Measurements from ENCODE around the gene FOXO3B.
"Not testable (repeated sequence)": the region's sequence is repeated elsewhere in the genome, so short reads cannot be mapped to it uniquely, and the experiment has no call there.

FOXO3B gene

DNA sequence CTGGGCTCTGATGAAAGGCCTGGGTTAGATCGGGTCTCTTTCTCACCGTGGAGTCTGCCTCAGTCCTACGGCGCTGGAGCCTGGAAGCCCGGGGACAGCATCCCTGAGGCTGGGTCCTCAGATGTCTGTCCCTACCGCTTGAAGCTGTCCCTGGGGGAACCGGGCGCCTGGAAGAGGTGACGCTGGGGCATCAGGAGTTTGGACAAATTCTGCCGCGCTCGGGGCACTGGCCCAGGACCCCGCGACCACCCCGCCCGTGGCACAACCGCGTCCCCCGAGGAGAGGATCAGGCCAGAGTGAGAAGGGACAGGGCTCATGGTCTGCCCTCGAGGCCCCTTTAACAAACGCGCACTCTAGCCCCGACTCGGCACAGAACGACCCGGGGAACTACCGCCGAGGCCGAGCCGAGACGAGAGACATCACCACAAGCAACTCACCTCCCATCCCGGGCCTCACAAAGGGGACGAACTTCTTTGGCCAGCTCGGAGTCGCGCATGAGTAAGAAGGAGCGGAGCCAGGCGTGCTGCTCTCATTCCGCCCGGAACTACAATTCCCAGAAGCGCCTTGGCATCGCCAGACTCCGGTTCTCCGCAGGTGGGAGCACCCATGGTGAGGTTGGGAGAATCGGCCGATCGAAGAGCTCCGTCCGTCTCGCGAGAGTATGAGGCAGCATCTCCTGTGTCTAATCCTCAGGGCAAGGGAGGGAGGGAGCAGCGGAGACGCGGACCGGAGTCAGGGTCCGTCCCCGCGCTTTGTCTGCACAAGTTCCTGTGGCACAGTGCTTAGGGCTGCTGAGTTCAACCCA is at the start of gene FOXO3B:
Gene FOXO3B, minus strand, starts transcription at position 548 of the 805 bp plus-strand sequence. CDS start 663 bp downstream, outside the sequence.
- peak; percentile 81 for DNase-seq (ENCODE audit: low read depth)
- peak within 1 kb of the TSS; percentile 51 for H3K4me3 ChIP-seq (ENCODE audit: low read depth, low read length)

DNA sequence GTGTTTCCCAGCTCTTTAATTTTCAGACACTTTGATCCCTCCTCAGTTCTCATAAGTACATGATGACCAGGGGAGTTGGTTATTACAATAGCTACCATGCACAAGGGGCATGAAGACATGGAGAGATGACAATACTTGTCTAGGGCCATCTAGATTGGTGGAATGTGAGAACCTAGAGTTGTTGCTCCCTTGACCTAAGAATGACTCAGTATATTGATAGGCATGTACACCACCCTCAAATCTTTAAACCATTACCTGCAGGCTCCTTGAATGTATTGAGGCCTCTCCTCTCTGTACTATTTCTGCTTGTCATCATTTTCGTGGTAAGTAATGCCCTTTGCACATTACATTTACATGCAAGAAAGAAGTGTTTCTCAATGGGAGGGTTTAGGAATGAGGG is 41.4 kb upstream of the FOXO3B start:
- not testable (repeated sequence) for H3K4me3 ChIP-seq (ENCODE audit: low read depth, low read length); DNase-seq (ENCODE audit: low read depth)

GRCh38 chr17:18722612-18723011 is 40.5 kb upstream of the FOXO3B start:
- H3K4me3 ChIP-seq (ENCODE audit: low read depth, low read length); DNase-seq (ENCODE audit: low read depth): not testable (repeated sequence)

- DNase-seq (ENCODE audit: low read depth); H3K4me3 ChIP-seq (ENCODE audit: low read depth, low read length): not testable (repeated sequence)
These were observed 39.8 kb upstream of the FOXO3B start for GRCh38 chr17:18721775-18722547.

- not testable (repeated sequence) for DNase-seq (ENCODE audit: low read depth); H3K4me3 ChIP-seq (ENCODE audit: low read depth, low read length)
These were observed 37.5 kb upstream of the FOXO3B start for GRCh38 chr17:18719428-18720110.

DNA sequence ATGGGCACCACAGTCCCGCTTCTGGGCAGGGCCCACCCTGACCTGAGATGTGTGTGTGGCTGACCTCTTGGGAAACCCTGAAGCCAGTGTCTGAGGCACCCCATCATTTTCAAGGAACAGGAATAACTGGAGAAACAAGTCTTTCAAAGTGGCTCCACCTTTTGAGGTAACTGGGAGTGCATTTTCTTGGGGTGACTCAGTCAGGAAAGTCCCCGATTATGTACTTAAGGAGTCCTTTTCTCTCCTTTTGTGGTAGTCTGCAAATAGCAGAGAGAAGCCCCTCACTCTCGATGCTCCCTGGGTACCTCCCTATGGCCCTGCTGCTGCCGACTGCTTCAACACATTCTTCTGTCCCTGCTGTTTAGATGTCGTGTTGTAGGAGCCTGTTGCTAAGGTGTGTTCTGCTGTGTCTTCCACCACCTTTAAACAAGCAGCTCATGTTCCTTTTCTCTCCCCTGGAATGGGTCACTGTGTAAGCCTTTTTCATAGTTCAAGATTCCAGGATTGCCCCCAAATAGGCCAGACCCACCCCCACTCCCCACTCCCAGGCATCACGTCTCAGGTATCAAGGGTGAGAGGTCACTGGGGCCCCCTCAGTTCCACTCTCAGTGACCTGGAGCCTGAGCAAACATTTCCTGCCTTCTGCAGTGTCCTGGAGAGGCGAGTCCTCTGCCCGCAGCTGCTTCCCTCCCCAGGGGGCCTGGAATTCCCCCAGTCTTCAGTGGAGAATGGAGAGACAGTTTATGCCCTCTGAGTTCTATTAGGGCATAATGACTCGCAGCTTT is 36.7 kb upstream of the FOXO3B start:
- not testable (repeated sequence) for H3K4me3 ChIP-seq (ENCODE audit: low read depth, low read length); DNase-seq (ENCODE audit: low read depth)

DNA sequence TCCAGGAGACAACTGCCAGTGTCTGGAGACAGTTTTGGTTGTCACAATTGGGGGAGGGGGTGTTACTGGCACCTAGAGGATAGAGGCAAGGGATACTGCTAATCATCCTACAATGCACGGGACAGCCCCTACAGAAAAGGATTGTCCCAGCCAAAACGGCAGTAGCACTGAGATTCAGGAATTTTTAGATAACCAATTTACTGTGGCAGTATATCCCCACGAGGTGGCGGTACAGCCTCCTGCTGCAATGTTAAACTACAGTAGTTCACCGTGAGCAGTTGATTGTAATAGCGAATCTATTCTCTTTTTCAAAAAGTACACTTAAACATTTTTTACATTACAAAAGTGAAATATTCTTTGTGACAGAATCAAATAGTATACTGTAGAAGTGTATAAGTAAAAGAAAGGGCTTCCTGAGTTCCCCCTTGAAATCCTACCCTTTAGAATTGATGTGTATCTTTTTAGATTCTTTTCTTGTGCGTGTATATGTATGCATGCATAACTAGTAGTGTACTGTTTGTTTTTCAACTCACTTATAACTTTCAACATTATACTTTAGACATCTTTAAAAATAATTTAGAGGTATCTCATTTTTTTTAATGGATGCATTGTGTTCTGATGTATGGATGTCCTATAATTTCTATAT is 30.4 kb upstream of the FOXO3B start:
- not testable (repeated sequence) for DNase-seq (ENCODE audit: low read depth); H3K4me3 ChIP-seq (ENCODE audit: low read depth, low read length)

GRCh38 chr17:18708215-18708614 is 26.1 kb upstream of the FOXO3B start:
- not testable (repeated sequence) for DNase-seq (ENCODE audit: low read depth); H3K4me3 ChIP-seq (ENCODE audit: low read depth, low read length)

- H3K4me3 ChIP-seq (ENCODE audit: low read depth, low read length); DNase-seq (ENCODE audit: low read depth): not testable (repeated sequence)
These were observed 23.8 kb upstream of the FOXO3B start for GRCh38 chr17:18705955-18706354.

GRCh38 chr17:18698473-18699103 is 16.5 kb upstream of the FOXO3B start:
- DNase-seq (ENCODE audit: low read depth) = not testable (repeated sequence)
- peak overlapping the region; percentile 52 for H3K4me3 ChIP-seq (ENCODE audit: low read depth, low read length)

DNA sequence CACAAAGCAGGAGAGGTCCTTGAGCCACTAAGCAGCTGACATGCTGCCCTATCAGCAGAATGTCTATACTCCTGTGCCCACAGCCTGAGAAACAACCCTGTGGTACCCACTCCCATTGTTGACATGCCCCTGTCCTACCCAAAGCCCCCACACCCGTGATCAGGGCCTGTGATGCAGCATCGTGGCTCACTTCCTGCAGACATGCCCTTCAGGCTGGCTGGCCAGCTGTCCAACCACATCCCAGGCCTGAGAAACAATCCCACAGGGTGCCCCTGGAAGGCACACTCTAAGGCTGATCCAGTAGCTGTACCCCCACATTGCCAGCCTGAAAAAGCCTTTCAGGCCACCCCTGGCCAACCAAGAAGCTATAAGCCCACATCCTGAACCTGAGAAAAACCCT is 13.0 kb upstream of the FOXO3B start:
- not testable (repeated sequence) for H3K4me3 ChIP-seq (ENCODE audit: low read depth, low read length); DNase-seq (ENCODE audit: low read depth)

GRCh38 chr17:18682668-18683067 is 554 bp upstream of the FOXO3B start:
- not testable (repeated sequence) for DNase-seq (ENCODE audit: low read depth)
- H3K4me3 ChIP-seq (ENCODE audit: low read depth, low read length) = peak overlapping the region; percentile 51

GRCh38 chr17:18677381-18677780 is 4.7 kb downstream of the FOXO3B start:
- not testable (repeated sequence) for H3K4me3 ChIP-seq (ENCODE audit: low read depth, low read length); DNase-seq (ENCODE audit: low read depth)

DNA sequence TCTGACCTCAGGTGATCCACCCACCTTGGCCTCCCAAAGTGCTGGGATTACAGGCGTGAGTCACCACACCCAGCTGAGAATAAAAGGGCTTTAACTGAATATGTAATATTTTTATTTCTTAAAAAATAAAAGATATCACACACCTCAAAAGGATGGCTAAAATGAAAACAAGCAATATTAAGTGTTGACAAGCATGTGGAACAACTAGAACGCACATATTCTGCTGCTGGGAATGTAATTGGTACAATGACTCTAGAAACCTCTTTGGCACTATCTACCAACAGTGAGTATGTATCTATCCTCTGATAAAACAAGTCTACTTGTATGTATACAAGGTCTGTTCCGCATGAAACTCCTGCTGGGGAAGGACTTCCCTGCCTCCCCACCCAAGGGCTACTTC is 5.2 kb downstream of the FOXO3B start:
- H3K4me3 ChIP-seq (ENCODE audit: low read depth, low read length); DNase-seq (ENCODE audit: low read depth): not testable (repeated sequence)

DNA sequence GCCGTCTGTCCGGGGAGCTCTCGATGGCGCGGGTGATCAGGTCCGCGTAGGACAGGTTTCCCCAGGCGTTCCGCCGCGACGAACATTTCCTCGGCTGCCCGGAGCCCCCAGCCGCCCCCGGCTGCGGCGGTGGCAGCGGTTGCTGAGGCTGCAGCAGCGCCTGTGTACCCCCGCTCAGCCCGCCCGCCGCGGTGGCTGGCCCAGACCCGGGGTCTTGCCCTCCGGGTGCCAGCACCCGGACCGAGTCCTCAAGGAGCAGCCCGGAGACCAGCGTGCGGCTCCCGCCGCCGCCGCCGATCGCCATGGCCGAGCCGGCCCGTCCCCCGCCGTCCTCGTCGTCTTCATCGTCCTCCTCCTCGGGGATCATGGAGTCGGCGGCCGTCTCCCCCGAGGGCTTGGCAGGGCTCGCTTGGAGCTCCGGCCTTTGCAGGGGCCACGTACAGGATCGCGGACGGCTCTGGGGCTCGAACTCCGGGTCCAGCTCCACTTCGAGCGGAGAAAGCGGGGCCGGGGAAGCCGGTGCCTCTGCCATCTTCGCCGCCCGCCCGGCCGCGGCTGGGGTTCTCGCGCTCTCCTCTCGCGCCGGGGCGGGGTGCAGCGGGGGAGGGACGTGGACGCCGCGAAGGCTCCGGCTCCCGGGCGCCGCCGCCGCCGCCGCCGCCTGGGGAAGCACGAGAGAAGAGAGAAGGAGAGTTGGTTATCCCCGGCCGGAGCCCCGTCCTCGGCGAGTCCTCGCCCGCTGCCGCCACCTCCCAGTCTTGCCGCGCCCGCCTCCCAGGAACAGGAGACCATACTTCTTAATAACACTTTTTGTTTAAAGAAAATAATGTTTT is 9.5 kb downstream of the FOXO3B start:
- DNase-seq (ENCODE audit: low read depth) = not testable (repeated sequence)

DNA sequence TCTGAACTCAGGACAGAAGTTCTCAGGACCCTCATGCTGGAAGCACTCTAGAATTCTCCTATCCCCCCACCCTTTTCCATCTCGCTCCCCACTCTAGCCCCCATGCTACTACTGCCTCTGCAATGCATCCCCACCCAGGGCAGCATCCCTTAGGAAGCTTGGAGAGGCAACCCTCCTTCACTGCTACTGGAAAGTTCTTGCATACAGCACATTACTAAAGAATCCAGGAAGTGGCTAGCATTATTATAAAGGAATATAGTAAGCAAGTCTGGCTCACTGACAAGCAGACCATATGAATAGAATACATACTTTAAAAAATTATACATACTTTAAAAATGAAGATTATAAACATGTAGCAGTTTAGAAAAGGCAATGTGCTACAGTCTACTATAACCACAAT is 13.5 kb downstream of the FOXO3B start:
- not testable (repeated sequence) for H3K4me3 ChIP-seq (ENCODE audit: low read depth, low read length); DNase-seq (ENCODE audit: low read depth)

More for the DNA sequence above, 9.5 kb downstream of the FOXO3B start:
- H3K4me3 ChIP-seq (ENCODE audit: low read depth, low read length) = not testable (repeated sequence)

DNA sequence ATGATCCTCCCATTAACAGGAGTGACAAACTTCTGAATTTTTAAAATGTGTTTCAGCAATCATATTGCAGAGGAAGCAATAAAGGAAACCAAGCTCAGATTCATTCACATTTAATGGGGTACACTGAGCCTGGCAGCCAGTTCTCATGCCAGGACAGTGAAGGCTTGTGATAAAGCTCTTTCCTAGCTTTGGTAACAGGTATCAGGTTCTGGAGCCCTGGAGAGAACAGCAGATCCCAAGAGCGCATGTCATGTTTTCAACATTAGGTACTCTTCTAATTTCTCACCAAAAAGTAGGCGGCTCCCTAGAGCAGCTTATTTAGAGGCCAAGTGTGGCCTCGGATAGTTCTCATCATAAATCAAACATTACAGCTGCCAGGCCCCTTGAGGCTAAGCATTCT is 14.6 kb downstream of the FOXO3B start:
- not testable (repeated sequence) for DNase-seq (ENCODE audit: low read depth); H3K4me3 ChIP-seq (ENCODE audit: low read depth, low read length)
